GM19238 (cell line): ENCODE results near the gene CLEC16A.
"Not testable (repeated sequence)": the region's sequence is repeated elsewhere in the genome, so short reads cannot be mapped to it uniquely, and the experiment has no call there.

Experiments used
- DNase-seq: peaks from one replicate; pipeline ENCODE4 v3.0.0; 2011; ENCODE audit warnings: low spot score; ENCODE audit not compliant: insufficient read length

The CLEC16A gene

GRCh38 chr16:10966559-10966958 is 22.2 kb downstream of the CLEC16A start:
- DNase-seq: not testable (repeated sequence)

- no peak for DNase-seq
These were observed 23.6 kb downstream of the CLEC16A start for GRCh38 chr16:10967986-10968385.

- no peak for DNase-seq
These were observed 24.1 kb downstream of the CLEC16A start for GRCh38 chr16:10968498-10968897.

GRCh38 chr16:10969615-10970014 is 25.3 kb downstream of the CLEC16A start:
- DNase-seq: no peak

- DNase-seq: no peak
These were observed 25.7 kb downstream of the CLEC16A start for GRCh38 chr16:10970065-10970464.

GRCh38 chr16:10971560-10971961 is 27.2 kb downstream of the CLEC16A start:
- no peak for DNase-seq

GRCh38 chr16:10972108-10972818 is 27.9 kb downstream of the CLEC16A start:
- no peak for DNase-seq

- DNase-seq: no peak
These were observed 28.6 kb downstream of the CLEC16A start for GRCh38 chr16:10972819-10973464.

- no peak for DNase-seq
These were observed 32.3 kb downstream of the CLEC16A start for GRCh38 chr16:10976634-10977033.

GRCh38 chr16:10978124-10978523 is 33.8 kb downstream of the CLEC16A start:
- no peak for DNase-seq

GRCh38 chr16:10978871-10979446 is 34.6 kb downstream of the CLEC16A start:
- DNase-seq: no peak

GRCh38 chr16:10979717-10980601 is 35.6 kb downstream of the CLEC16A start:
- DNase-seq: no peak

- DNase-seq: no peak
These were observed 36.4 kb downstream of the CLEC16A start for GRCh38 chr16:10980813-10981212.

GRCh38 chr16:10981697-10982216 is 37.4 kb downstream of the CLEC16A start:
- no peak for DNase-seq

- DNase-seq: no peak
These were observed 38.2 kb downstream of the CLEC16A start for GRCh38 chr16:10982465-10983150.

- DNase-seq: no peak
These were observed 38.8 kb downstream of the CLEC16A start for GRCh38 chr16:10983159-10983558.

- DNase-seq: no peak
These were observed 40.1 kb downstream of the CLEC16A start for GRCh38 chr16:10984509-10984908.

- no peak for DNase-seq
These were observed 43.2 kb downstream of the CLEC16A start for GRCh38 chr16:10987361-10988163.

GRCh38 chr16:10988164-10988803 is 43.9 kb downstream of the CLEC16A start:
- no peak for DNase-seq

- DNase-seq: no peak
These were observed 44.5 kb downstream of the CLEC16A start for GRCh38 chr16:10988879-10989278.
